K562 (cell line): Measurements from ENCODE around the gene XPO1. TPM values are rescaled to one million over a fixed set of nuclear protein-coding genes. Genes with fewer than 3 reads are reported as not detected.

Experiments
- CHD1 ChIP-seq: fragments of 200-600 bp; sonication (generic); IDR thresholded peaks from one replicate; pipeline ENCODE4 v1.6.1; 2012; ENCODE audit warnings: mild to moderate bottlenecking, moderate library complexity, low read length, inconsistent platforms
- EGR1 ChIP-seq: fragments of 450-650 bp; conservative IDR thresholded peaks from 2 replicates; pipeline ENCODE4 v1.6.1; 2017; ENCODE audit warnings: mild to moderate bottlenecking
- ETV1 ChIP-seq: fragments of 450-650 bp; conservative IDR thresholded peaks from 2 replicates; pipeline ENCODE4 v1.6.1; 2016; ENCODE audit warnings: missing genetic modification characterization, control low read depth, low read depth, missing compliant biosample characterization
- KAT2B ChIP-seq: IDR thresholded peaks from one replicate; pipeline ENCODE4 v1.6.1; 2012; ENCODE audit warnings: low read depth, mild to moderate bottlenecking, control low read depth, inconsistent platforms, low read length, moderate library complexity
- L3MBTL2 ChIP-seq: fragments of 450-650 bp; IDR thresholded peaks from 2 replicates; pipeline ENCODE4 v1.6.1; 2016; ENCODE audit warnings: mild to moderate bottlenecking, moderate library complexity
- MCM2 ChIP-seq: fragments of 450-650 bp; IDR thresholded peaks from 2 replicates; pipeline ENCODE4 v1.6.1; 2017; ENCODE audit warnings: low read depth, mild to moderate bottlenecking
- MIER1 ChIP-seq: fragments of 450-650 bp; IDR thresholded peaks from 2 replicates; pipeline ENCODE4 v1.6.1; 2016; ENCODE audit warnings: antibody characterized with exemption, mild to moderate bottlenecking, low read depth
- NFRKB ChIP-seq: fragments of 450-650 bp; IDR thresholded peaks from 2 replicates; pipeline ENCODE4 v1.6.1; 2016; ENCODE audit warnings: low read depth
- NFYB ChIP-seq: IDR thresholded peaks from 2 replicates; pipeline ENCODE4 v1.6.1; 2011; ENCODE audit warnings: mild to moderate bottlenecking, moderate library complexity; ENCODE audit not compliant: insufficient read length; ENCODE audit errors: extremely low read depth
- RBM22 ChIP-seq: fragments of 200-400 bp; formaldehyde crosslinking; IDR thresholded peaks from 2 replicates; pipeline ENCODE4 v1.6.1; 2018; ENCODE audit warnings: low read length, low read depth; ENCODE audit not compliant: poor library complexity, severe bottlenecking
- STAG1 ChIP-seq: sonication (generic); formaldehyde crosslinking; IDR thresholded peaks from 2 replicates; pipeline ENCODE4 v1.5.0; 2020; ENCODE audit warnings: missing genetic modification reagents, borderline replicate concordance
- TAF1 ChIP-seq: IDR thresholded peaks from 2 replicates; pipeline ENCODE4 v1.6.1; 2011; ENCODE audit warnings: mild to moderate bottlenecking, low read length, moderate library complexity; ENCODE audit not compliant: insufficient read depth, control insufficient read depth, severe bottlenecking; ENCODE audit errors: extremely low read depth
- TCFL5 ChIP-seq: fragments of 250-450 bp; sonication (Bioruptor Pico); conservative IDR thresholded peaks from 2 replicates; pipeline ENCODE4 v1.6.1; 2021; ENCODE audit warnings: mild to moderate bottlenecking, moderate library complexity, matching md5 sums
- ZHX1 ChIP-seq: fragments of 150-350 bp; conservative IDR thresholded peaks from 2 replicates; pipeline ENCODE4 v1.6.1; 2014; ENCODE audit warnings: low read length
- ZNF217 ChIP-seq: sonication (generic); formaldehyde crosslinking; IDR thresholded peaks from 2 replicates; pipeline ENCODE4 v1.8.0; 2022; ENCODE audit warnings: mild to moderate bottlenecking, missing genetic modification reagents
- ZNF507 ChIP-seq: conservative IDR thresholded peaks from 2 replicates; pipeline ENCODE4 v1.6.1; 2017; ENCODE audit warnings: missing genetic modification characterization, missing compliant biosample characterization
- ZNF551 ChIP-seq: fragments of 250-450 bp; sonication (Bioruptor Pico); IDR thresholded peaks from 2 replicates; pipeline ENCODE4 v1.5.0; 2021; ENCODE audit warnings: mild to moderate bottlenecking, moderate library complexity
- polyA plus RNA-seq, 8 experiments: library from polyadenylated mRNA; depleted of rRNA in 4 of 8; stranded (reverse) in 5 of 8; unstranded in 3 of 8; fragments of >200 nt; fragmentation: Nextera tagmentation in 2 of 8; fragmentation: Illumina TruSeq in 1 of 8; extraction: Ambion mirVana in 2 of 8; extraction: Trizol in 1 of 8; gene quantifications; 2 replicates each; pipeline versions ENCODE4 v1.2.1 to v1.2.3, GENCODE V29; 2011 to 2014; ENCODE audit warnings: inconsistent platforms in 1 of 8, missing spikeins in 1 of 8
- total RNA-seq, 7 experiments: library from RNA; depleted of rRNA in 6 of 7; stranded (reverse); fragments of >200 nt in 6 of 7; fragmentation: Illumina TruSeq in 2 of 7; extraction: Trizol in 2 of 7; gene quantifications; 2 replicates each; pipeline versions ENCODE4 v1.2.1 to v1.2.3, GENCODE V29; 2011 to 2021; ENCODE audit warnings: low replicate concordance in 1 of 7
- TF ChIP-seq, protein P1 (sequence below): IDR thresholded peaks from 3 replicates; pipeline ENCODE4 v1.6.1; 2011; ENCODE audit warnings: borderline replicate concordance, mild to moderate bottlenecking, moderate library complexity; ENCODE audit not compliant: insufficient read length; ENCODE audit errors: extremely low read depth
- TF ChIP-seq, protein P2 (sequence below): fragments of 450-650 bp; IDR thresholded peaks from 2 replicates; pipeline ENCODE4 v1.7.0; 2016; ENCODE audit warnings: borderline replicate concordance
- TF ChIP-seq, protein P3 (sequence below): fragments of 450-650 bp; IDR thresholded peaks from 2 replicates; pipeline ENCODE4 v1.6.1; 2016

XPO1 gene
- total and polyA plus RNA-seq, 9 of the 15 experiments (the other 6 are each of a cell fraction or from before 2014, with no cell fraction given) = 86.2 to 307 (median 216) TPM

- TF ChIP-seq, protein P1, sequence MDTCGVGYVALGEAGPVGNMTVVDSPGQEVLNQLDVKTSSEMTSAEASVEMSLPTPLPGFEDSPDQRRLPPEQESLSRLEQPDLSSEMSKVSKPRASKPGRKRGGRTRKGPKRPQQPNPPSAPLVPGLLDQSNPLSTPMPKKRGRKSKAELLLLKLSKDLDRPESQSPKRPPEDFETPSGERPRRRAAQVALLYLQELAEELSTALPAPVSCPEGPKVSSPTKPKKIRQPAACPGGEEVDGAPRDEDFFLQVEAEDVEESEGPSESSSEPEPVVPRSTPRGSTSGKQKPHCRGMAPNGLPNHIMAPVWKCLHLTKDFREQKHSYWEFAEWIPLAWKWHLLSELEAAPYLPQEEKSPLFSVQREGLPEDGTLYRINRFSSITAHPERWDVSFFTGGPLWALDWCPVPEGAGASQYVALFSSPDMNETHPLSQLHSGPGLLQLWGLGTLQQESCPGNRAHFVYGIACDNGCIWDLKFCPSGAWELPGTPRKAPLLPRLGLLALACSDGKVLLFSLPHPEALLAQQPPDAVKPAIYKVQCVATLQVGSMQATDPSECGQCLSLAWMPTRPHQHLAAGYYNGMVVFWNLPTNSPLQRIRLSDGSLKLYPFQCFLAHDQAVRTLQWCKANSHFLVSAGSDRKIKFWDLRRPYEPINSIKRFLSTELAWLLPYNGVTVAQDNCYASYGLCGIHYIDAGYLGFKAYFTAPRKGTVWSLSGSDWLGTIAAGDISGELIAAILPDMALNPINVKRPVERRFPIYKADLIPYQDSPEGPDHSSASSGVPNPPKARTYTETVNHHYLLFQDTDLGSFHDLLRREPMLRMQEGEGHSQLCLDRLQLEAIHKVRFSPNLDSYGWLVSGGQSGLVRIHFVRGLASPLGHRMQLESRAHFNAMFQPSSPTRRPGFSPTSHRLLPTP = no peak
- TF ChIP-seq ZHX1 = no peak
- peak; percentile 39; the same call in 1 of the 2 replicates for TF ChIP-seq L3MBTL2
- no peak for TF ChIP-seq ZNF507 (tag)
- no peak for TF ChIP-seq MIER1
- no peak for TF ChIP-seq RBM22
- no peak for TF ChIP-seq STAG1 (CRISPR knock-in tag)
- TF ChIP-seq MCM2 = no peak
- TF ChIP-seq, protein P2, sequence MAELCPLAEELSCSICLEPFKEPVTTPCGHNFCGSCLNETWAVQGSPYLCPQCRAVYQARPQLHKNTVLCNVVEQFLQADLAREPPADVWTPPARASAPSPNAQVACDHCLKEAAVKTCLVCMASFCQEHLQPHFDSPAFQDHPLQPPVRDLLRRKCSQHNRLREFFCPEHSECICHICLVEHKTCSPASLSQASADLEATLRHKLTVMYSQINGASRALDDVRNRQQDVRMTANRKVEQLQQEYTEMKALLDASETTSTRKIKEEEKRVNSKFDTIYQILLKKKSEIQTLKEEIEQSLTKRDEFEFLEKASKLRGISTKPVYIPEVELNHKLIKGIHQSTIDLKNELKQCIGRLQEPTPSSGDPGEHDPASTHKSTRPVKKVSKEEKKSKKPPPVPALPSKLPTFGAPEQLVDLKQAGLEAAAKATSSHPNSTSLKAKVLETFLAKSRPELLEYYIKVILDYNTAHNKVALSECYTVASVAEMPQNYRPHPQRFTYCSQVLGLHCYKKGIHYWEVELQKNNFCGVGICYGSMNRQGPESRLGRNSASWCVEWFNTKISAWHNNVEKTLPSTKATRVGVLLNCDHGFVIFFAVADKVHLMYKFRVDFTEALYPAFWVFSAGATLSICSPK = no peak
- no peak for TF ChIP-seq ZNF217 (CRISPR knock-in tag)
- TF ChIP-seq TAF1 = peak; percentile 77
- no peak for TF ChIP-seq NFRKB
- TF ChIP-seq ETV1 (tag) = no peak
- no peak for TF ChIP-seq KAT2B
- TF ChIP-seq CHD1 = peak; percentile 95
- no peak for TF ChIP-seq NFYB
- TF ChIP-seq ZNF551 (CRISPR knock-in tag) = no peak
- TF ChIP-seq, protein P3, sequence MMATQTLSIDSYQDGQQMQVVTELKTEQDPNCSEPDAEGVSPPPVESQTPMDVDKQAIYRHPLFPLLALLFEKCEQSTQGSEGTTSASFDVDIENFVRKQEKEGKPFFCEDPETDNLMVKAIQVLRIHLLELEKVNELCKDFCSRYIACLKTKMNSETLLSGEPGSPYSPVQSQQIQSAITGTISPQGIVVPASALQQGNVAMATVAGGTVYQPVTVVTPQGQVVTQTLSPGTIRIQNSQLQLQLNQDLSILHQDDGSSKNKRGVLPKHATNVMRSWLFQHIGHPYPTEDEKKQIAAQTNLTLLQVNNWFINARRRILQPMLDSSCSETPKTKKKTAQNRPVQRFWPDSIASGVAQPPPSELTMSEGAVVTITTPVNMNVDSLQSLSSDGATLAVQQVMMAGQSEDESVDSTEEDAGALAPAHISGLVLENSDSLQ = no peak
- no peak for TF ChIP-seq TCFL5 (CRISPR knock-in tag)
- peak; percentile 36 for TF ChIP-seq EGR1
Observed at GRCh38 chr2:61470122-61470951, 67.8 kb downstream of the XPO1 start (continued).
